Naive thymus-derived CD8-positive, alpha-beta T cell (primary cell): ENCODE measurements around the gene COL4A1. TPM values are rescaled to one million over a fixed set of nuclear protein-coding genes. Genes with fewer than 3 reads are reported as not detected.

Experiments used
- ATAC-seq, 2 donors: fragments of 150-1000 bp; cut with Tn5 transposase in 1 of 2; sonication (Bioruptor Pico), chemical (Tn5 transposase) in 1 of 2; 1 replicate in 1 of 2; 2 replicates in 1 of 2; pipeline ENCODE4 v1.10.0; 2021; ENCODE audit warnings: mild to moderate bottlenecking in 2 of 2, moderate library complexity in 2 of 2
- POLR2A ChIA-PET: fragments of 350-600 bp; sonication (Branson Sonifier 250); formaldehyde crosslinking; loops from one replicate; lab custom pipeline; 2021; ENCODE audit warnings: antibody characterized with exemption; lab: Charles Lee
- DNase-seq, 10 donors: peaks; one replicate each; pipeline versions ENCODE4 v3.0.0 to v3.0.0-alpha.2; 2020 to 2022
- H3K27ac Mint-ChIP-seq, 10 donors: one replicate each; pipeline ENCODE4 v1.8.0; 2020 to 2022; ENCODE audit warnings: mild to moderate bottlenecking in 10 of 10, mixed read lengths in 10 of 10, moderate library complexity in 4 of 10, inconsistent platforms in 1 of 10
- H3K27me3 Mint-ChIP-seq, 5 donors: one replicate each; pipeline ENCODE4 v1.8.0; 2021 to 2022; ENCODE audit warnings: mixed read lengths in 5 of 5
- H3K36me3 Mint-ChIP-seq, 3 donors: one replicate each; pipeline ENCODE4 v1.8.0; 2020 to 2022; ENCODE audit warnings: mixed read lengths in 3 of 3, mild to moderate bottlenecking in 2 of 3, inconsistent platforms in 1 of 3
- H3K4me1 Mint-ChIP-seq, 4 donors: one replicate each; pipeline ENCODE4 v1.8.0; 2021 to 2022; ENCODE audit warnings: mixed read lengths in 4 of 4
- H3K4me3 Mint-ChIP-seq, 10 donors: one replicate each; pipeline ENCODE4 v1.8.0; 2020 to 2022; ENCODE audit warnings: mild to moderate bottlenecking in 10 of 10, mixed read lengths in 10 of 10, moderate library complexity in 6 of 10, inconsistent platforms in 1 of 10
- H3K9me3 Mint-ChIP-seq, 9 donors: one replicate each; pipeline ENCODE4 v1.8.0; 2020 to 2022; ENCODE audit warnings: mixed read lengths in 9 of 9, mild to moderate bottlenecking in 3 of 9, inconsistent platforms in 1 of 9, moderate library complexity in 1 of 9
- polyA plus RNA-seq, 3 donors: library from polyadenylated mRNA; unstranded; fragments of 300-500 nt; fragmentation: Illumina TruSeq; gene quantifications; one replicate each; pipeline ENCODE4 v1.2.3, GENCODE V29; 2021
- total RNA-seq, 8 experiments: library from RNA in 2 of 8; stranded (reverse) in 2 of 8; gene quantifications; one replicate each; pipeline ENCODE4 v1.2.3 and lab custom pipeline; 2021 to 2026

COL4A1 gene
- total and polyA plus RNA-seq, 5 experiments from 2014 or later = not detected

- Mint-ChIP-seq H3K27me3 (peaks cover 39 to 97% (median 61%) of the 10 kb centered on the region in 5 donors), H3K4me1 (peaks cover 0 to 3% (median under 1%) of the 10 kb centered on the region in 4 donors), H3K36me3 (peaks cover 0 to 4% (median 0%) of the 10 kb centered on the region in 3 donors), H3K27ac (no peak overlapping the region), H3K9me3 (no peaks in the 10 kb centered on the region), H3K4me3 (no peak overlapping the region)
- DNase-seq (no peak), ATAC-seq (no peak)
- POLR2A ChIA-PET = no interaction called here
Measured at GRCh38 chr13:110301083-110301482, 5.9 kb downstream of the COL4A1 start.

- ATAC-seq (no peak), DNase-seq (no peak)
- no peaks in the 10 kb centered on the region for H3K9me3 Mint-ChIP-seq
- no peaks in the 10 kb centered on the region for H3K36me3 Mint-ChIP-seq
- peaks cover 0 to 2% (median under 1%) of the 10 kb centered on the region in 4 donors for H3K4me1 Mint-ChIP-seq
- H3K27ac Mint-ChIP-seq = no peak overlapping the region
- no peak overlapping the region for H3K4me3 Mint-ChIP-seq
- H3K27me3 Mint-ChIP-seq = peaks cover 37 to 95% (median 57%) of the 10 kb centered on the region in 5 donors
- POLR2A ChIA-PET = no interaction called here
Measured at GRCh38 chr13:110300090-110300815, 6.7 kb downstream of the COL4A1 start.

- POLR2A ChIA-PET = no interaction called here
- DNase-seq = no peak
- ATAC-seq = no peak
- H3K4me1 Mint-ChIP-seq = peaks cover 0 to 2% (median under 1%) of the 10 kb centered on the region in 4 donors
- H3K36me3 Mint-ChIP-seq = no peaks in the 10 kb centered on the region
- no peak overlapping the region for H3K4me3 Mint-ChIP-seq
- no peak overlapping the region for H3K27ac Mint-ChIP-seq
- H3K9me3 Mint-ChIP-seq = no peaks in the 10 kb centered on the region
- H3K27me3 Mint-ChIP-seq = peaks cover 31 to 90% (median 52%) of the 10 kb centered on the region in 5 donors
Measured at GRCh38 chr13:110299283-110299840, 7.6 kb downstream of the COL4A1 start.

GRCh38 chr13:110298505-110299282 is 8.3 kb downstream of the COL4A1 start:
- Mint-ChIP-seq H3K27me3 (peaks cover 28 to 89% (median 51%) of the 10 kb centered on the region in 5 donors), H3K27ac (no peak overlapping the region), H3K36me3 (no peaks in the 10 kb centered on the region), H3K9me3 (no peaks in the 10 kb centered on the region), H3K4me3 (no peak overlapping the region), H3K4me1 (peaks cover 0 to 2% (median under 1%) of the 10 kb centered on the region in 4 donors)
- no peak for ATAC-seq
- DNase-seq = no peak
- POLR2A ChIA-PET = no interaction called here

GRCh38 chr13:110297766-110298504 is 9.0 kb downstream of the COL4A1 start:
- Mint-ChIP-seq H3K4me3 (no peak overlapping the region), H3K27me3 (peaks cover 28 to 81% (median 44%) of the 10 kb centered on the region in 5 donors), H3K4me1 (peaks cover 0 to 2% (median under 1%) of the 10 kb centered on the region in 4 donors), H3K27ac (no peak overlapping the region), H3K36me3 (no peaks in the 10 kb centered on the region), H3K9me3 (no peaks in the 10 kb centered on the region)
- ATAC-seq = no peak
- POLR2A ChIA-PET = no interaction called here
- DNase-seq = no peak

GRCh38 chr13:110297011-110297410 is 9.9 kb downstream of the COL4A1 start:
- DNase-seq (no peak), ATAC-seq (no peak)
- H3K27ac Mint-ChIP-seq = no peak overlapping the region
- H3K9me3 Mint-ChIP-seq = no peaks in the 10 kb centered on the region
- H3K4me1 Mint-ChIP-seq = peaks cover 0 to 1% (median under 1%) of the 10 kb centered on the region in 4 donors
- peaks cover 28 to 81% (median 39%) of the 10 kb centered on the region in 5 donors for H3K27me3 Mint-ChIP-seq
- POLR2A ChIA-PET = no interaction called here
- no peaks in the 10 kb centered on the region for H3K36me3 Mint-ChIP-seq
- no peak overlapping the region for H3K4me3 Mint-ChIP-seq

GRCh38 chr13:110294622-110295021 is 12.3 kb downstream of the COL4A1 start:
- Mint-ChIP-seq H3K4me1 (peaks cover 0 to 1% (median 0%) of the 10 kb centered on the region in 4 donors), H3K27ac (no peak overlapping the region), H3K27me3 (peaks cover 21 to 70% (median 28%) of the 10 kb centered on the region in 5 donors), H3K4me3 (no peak overlapping the region), H3K9me3 (peaks cover 0 to 2% (median 0%) of the 10 kb centered on the region in 9 donors), H3K36me3 (no peaks in the 10 kb centered on the region)
- POLR2A ChIA-PET = no interaction called here
- DNase-seq = no peak
- no peak for ATAC-seq

- ATAC-seq = no peak
- H3K4me1 Mint-ChIP-seq = peaks cover 0 to 1% (median 0%) of the 10 kb centered on the region in 4 donors
- H3K27ac Mint-ChIP-seq = no peak overlapping the region
- POLR2A ChIA-PET = no interaction called here
- H3K9me3 Mint-ChIP-seq = peaks cover 0 to 2% (median 0%) of the 10 kb centered on the region in 9 donors
- peaks cover 21 to 66% (median 27%) of the 10 kb centered on the region in 5 donors for H3K27me3 Mint-ChIP-seq
- H3K4me3 Mint-ChIP-seq = no peak overlapping the region
- no peak for DNase-seq
- no peaks in the 10 kb centered on the region for H3K36me3 Mint-ChIP-seq
Measured at GRCh38 chr13:110294146-110294545, 12.8 kb downstream of the COL4A1 start.

- H3K27ac Mint-ChIP-seq = no peak overlapping the region
- H3K4me3 Mint-ChIP-seq = no peak overlapping the region
- H3K36me3 Mint-ChIP-seq = no peaks in the 10 kb centered on the region
Measured at GRCh38 chr13:110293649-110294048, 13.3 kb downstream of the COL4A1 start.

GRCh38 chr13:110293037-110293436 is 13.9 kb downstream of the COL4A1 start:
- H3K4me1 Mint-ChIP-seq = no peaks in the 10 kb centered on the region
- H3K27ac Mint-ChIP-seq = peak overlapping the region in 1 of 10 donors; percentile 60
- H3K4me3 Mint-ChIP-seq = no peak overlapping the region
- ATAC-seq = no peak
- H3K27me3 Mint-ChIP-seq = peaks cover 19 to 55% (median 21%) of the 10 kb centered on the region in 5 donors
- DNase-seq = no peak
- H3K36me3 Mint-ChIP-seq = no peaks in the 10 kb centered on the region
- peaks cover 0 to 2% (median 0%) of the 10 kb centered on the region in 9 donors for H3K9me3 Mint-ChIP-seq
- POLR2A ChIA-PET = no interaction called here

More at GRCh38 chr13:110293649-110294048, 13.3 kb downstream of the COL4A1 start:
- ATAC-seq (no peak), DNase-seq (no peak)
- Mint-ChIP-seq H3K4me1 (no peaks in the 10 kb centered on the region), H3K27me3 (peaks cover 21 to 61% (median 24%) of the 10 kb centered on the region in 5 donors), H3K9me3 (peaks cover 0 to 2% (median 0%) of the 10 kb centered on the region in 9 donors)
- POLR2A ChIA-PET = no interaction called here

- no peaks in the 10 kb centered on the region for H3K36me3 Mint-ChIP-seq
- DNase-seq = no peak
- peaks cover 10 to 42% (median 11%) of the 10 kb centered on the region in 5 donors for H3K27me3 Mint-ChIP-seq
- POLR2A ChIA-PET = no interaction called here
- no peaks in the 10 kb centered on the region for H3K4me1 Mint-ChIP-seq
- H3K4me3 Mint-ChIP-seq = no peak overlapping the region
- H3K9me3 Mint-ChIP-seq = peaks cover 0 to 2% (median 0%) of the 10 kb centered on the region in 9 donors
- ATAC-seq = no peak
- no peak overlapping the region for H3K27ac Mint-ChIP-seq
Measured at GRCh38 chr13:110291286-110291685, 15.7 kb downstream of the COL4A1 start.

GRCh38 chr13:110290826-110291225 is 16.1 kb downstream of the COL4A1 start:
- Mint-ChIP-seq H3K9me3 (peaks cover 0 to 2% (median 0%) of the 10 kb centered on the region in 9 donors), H3K27me3 (peaks cover 6 to 42% (median 8%) of the 10 kb centered on the region in 5 donors), H3K27ac (no peak overlapping the region), H3K4me3 (no peak overlapping the region), H3K4me1 (no peaks in the 10 kb centered on the region), H3K36me3 (no peaks in the 10 kb centered on the region)
- DNase-seq (no peak), ATAC-seq (no peak)
- POLR2A ChIA-PET = no interaction called here
